ENCODE measurements around the gene ARGFX.
A peak's percentile ranks its signal among the peaks of the same experiment; 100 is the strongest.

The ARGFX gene

DNA sequence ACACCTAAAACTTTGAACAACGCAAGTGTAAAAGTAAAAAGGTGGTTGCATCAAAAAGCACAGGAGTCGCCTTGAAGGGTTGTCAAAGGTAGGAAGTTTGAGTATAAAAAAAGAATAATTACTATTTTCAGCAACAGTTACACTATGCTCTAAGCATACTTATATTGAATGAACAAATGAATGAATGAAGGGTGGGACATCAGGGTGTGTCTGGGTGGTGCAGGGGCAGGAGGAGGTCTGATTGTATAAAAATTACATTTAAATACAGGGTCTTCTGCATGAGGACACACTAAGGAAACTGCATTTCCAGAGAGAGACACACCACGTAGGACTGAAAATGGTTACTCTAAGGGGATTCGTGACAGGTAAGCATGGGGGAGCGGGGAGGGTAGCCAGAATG, at the start of gene ARGFX:
ARGFX (plus strand) TSS at position 301 of the 400 bp plus-strand sequence. CDS start 2,765 bp downstream, outside the sequence.
- H3K36me3 ChIP-seq (ENCODE audit: control insufficient read depth, insufficient read depth, low read length), result no peaks in the 10 kb centered on the region
- H3K9me3 ChIP-seq (ENCODE audit: control insufficient read depth, insufficient read depth, low read length), result no peaks in the 10 kb centered on the region
- no peak within 1 kb of the TSS for H3K9ac ChIP-seq (ENCODE audit: low read depth, low read length)
- no peaks in the 10 kb centered on the region for H3K27me3 ChIP-seq (ENCODE audit: control insufficient read depth, insufficient read depth, low read length)
- H3K4me3 ChIP-seq (ENCODE audit: low read depth, low read length), result no peak within 1 kb of the TSS
- H3K4me1 ChIP-seq (ENCODE audit: control insufficient read depth, insufficient read depth, low read length), result peaks cover 9% of the 10 kb centered on the region

DNA sequence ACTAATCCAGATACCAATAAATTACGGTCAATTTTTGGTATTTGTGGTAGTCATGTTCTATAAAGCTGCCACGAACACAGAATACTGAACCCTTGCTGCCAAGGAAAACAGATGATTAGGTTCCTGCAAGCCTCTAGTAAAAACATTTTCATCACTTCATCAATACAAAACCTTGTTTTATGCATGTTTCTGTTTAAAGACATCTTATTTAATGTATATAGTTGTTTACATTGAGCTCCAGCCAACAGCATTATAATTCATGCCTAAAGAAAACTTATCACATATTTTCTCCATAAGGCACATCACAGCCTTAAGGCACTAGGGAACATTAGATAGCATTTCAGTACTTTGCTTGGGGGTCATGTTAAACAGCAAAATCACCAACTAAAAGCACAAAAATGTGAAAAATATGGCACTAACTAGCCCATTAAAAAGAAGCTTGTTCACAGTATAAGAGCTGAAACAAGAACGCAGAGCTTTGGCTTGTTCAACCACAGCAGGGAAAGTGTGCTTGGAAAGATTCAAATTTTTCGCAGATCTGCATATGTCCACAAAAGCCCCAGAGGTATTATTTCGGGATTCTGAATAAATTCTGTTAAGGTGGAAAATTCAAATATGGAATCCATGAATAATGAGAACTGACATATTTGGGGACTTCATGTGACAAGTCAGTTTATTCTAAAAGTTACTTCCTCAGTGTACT, 49.6 kb upstream of the ARGFX start:
- no peaks in the 10 kb centered on the region for H3K9me3 ChIP-seq (ENCODE audit: control insufficient read depth, insufficient read depth, low read length)
- peaks cover 5% of the 10 kb centered on the region for H3K36me3 ChIP-seq (ENCODE audit: control insufficient read depth, insufficient read depth, low read length)
- no peak overlapping the region for H3K4me3 ChIP-seq (ENCODE audit: low read depth, low read length)
- H3K27me3 ChIP-seq (ENCODE audit: control insufficient read depth, insufficient read depth, low read length), result no peaks in the 10 kb centered on the region
- H3K4me1 ChIP-seq (ENCODE audit: control insufficient read depth, insufficient read depth, low read length), result no peaks in the 10 kb centered on the region
- no peak overlapping the region for H3K9ac ChIP-seq (ENCODE audit: low read depth, low read length)

DNA sequence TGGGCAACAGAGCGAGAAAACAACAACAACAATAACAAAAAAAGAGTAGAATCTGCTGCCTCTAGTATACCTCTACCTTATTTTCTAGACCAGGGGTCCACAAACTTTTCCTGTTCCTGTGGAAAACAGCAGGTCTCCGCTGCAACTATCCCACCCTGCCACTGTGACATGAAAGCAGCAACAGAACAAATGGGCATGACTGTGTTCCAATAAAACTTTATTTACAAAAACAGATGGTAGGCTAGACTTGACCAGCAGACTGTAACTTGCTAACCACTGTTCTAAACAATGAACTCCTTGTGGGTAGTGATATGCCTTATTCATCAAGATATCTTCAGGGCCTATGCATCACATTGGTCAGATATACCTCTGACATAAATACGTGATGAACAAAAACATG, 47.2 kb upstream of the ARGFX start:
- H3K36me3 ChIP-seq (ENCODE audit: control insufficient read depth, insufficient read depth, low read length), result peaks cover 4% of the 10 kb centered on the region
- no peaks in the 10 kb centered on the region for H3K9me3 ChIP-seq (ENCODE audit: control insufficient read depth, insufficient read depth, low read length)
- H3K4me1 ChIP-seq (ENCODE audit: control insufficient read depth, insufficient read depth, low read length), result no peaks in the 10 kb centered on the region
- no peak overlapping the region for H3K4me3 ChIP-seq (ENCODE audit: low read depth, low read length)
- H3K27me3 ChIP-seq (ENCODE audit: control insufficient read depth, insufficient read depth, low read length), result no peaks in the 10 kb centered on the region
- H3K9ac ChIP-seq (ENCODE audit: low read depth, low read length), result no peak overlapping the region

DNA sequence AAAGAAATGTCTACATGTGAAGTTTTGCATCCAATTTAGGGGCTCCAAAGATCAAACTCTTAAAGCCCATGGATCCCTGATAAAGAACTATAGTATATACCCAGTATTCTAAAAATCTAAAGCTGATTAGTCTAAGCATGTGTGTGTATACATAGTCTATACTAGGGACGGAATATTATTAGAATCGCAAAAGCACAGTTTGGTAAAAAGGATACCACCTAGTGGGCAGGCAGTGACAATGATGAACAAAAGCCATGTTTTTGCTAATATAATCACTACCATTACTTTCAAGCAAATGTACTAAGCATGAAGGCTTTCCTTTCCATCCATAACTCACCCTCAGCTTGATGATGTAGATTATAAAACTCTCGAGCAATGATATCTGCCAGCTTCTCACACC, 38.4 kb upstream of the ARGFX start:
- no peak overlapping the region for H3K9ac ChIP-seq (ENCODE audit: low read depth, low read length)
- peaks cover 16% of the 10 kb centered on the region for H3K36me3 ChIP-seq (ENCODE audit: control insufficient read depth, insufficient read depth, low read length)
- H3K4me1 ChIP-seq (ENCODE audit: control insufficient read depth, insufficient read depth, low read length), result no peaks in the 10 kb centered on the region
- no peaks in the 10 kb centered on the region for H3K9me3 ChIP-seq (ENCODE audit: control insufficient read depth, insufficient read depth, low read length)
- no peaks in the 10 kb centered on the region for H3K27me3 ChIP-seq (ENCODE audit: control insufficient read depth, insufficient read depth, low read length)
- H3K4me3 ChIP-seq (ENCODE audit: low read depth, low read length), result no peak overlapping the region

DNA sequence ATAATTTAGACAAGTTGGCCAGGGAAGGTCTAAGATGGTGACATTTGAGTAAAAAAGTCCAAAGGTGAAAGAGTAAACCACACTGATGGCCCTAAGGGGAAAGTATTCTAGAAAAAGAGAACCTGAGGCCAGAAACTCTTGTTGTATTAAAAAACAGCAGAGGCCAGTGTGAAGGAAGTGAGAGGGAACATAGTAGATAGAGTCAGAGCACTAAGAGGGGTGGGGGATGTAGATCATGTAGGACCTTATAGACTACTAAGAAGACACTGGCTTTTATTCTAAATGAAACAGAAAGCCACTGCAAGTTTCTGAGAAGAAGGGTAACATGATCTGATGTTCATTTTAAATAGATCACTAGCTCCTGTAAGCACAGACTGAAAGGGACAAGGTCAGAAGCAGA, 36.5 kb upstream of the ARGFX start:
- peaks cover 10% of the 10 kb centered on the region for H3K36me3 ChIP-seq (ENCODE audit: control insufficient read depth, insufficient read depth, low read length)
- no peaks in the 10 kb centered on the region for H3K27me3 ChIP-seq (ENCODE audit: control insufficient read depth, insufficient read depth, low read length)
- H3K4me1 ChIP-seq (ENCODE audit: control insufficient read depth, insufficient read depth, low read length), result no peaks in the 10 kb centered on the region
- H3K4me3 ChIP-seq (ENCODE audit: low read depth, low read length), result no peak overlapping the region
- H3K9me3 ChIP-seq (ENCODE audit: control insufficient read depth, insufficient read depth, low read length), result no peaks in the 10 kb centered on the region
- no peak overlapping the region for H3K9ac ChIP-seq (ENCODE audit: low read depth, low read length)

DNA sequence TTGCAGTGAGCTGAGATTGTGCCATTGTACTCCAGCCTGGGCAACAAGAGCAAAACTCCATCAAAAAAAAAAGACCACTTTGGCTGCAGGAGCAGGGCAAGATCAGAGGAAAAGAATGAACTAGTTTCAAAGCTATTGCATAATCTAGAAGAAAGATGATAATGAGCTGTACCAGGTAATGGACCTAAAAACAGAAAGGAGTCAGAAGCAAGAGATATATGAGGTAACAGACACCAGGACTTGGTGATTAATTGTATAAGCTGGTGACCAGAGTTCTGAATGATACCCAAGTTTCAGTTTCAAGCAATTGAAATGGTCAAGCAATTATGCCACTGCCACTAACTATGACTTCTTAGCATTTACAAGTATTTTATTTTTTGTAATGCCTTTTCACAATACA, 24.8 kb upstream of the ARGFX start:
- Histone ChIP-seq H3K4me3 (ENCODE audit: low read depth, low read length) (no peak overlapping the region), H3K36me3 (ENCODE audit: control insufficient read depth, insufficient read depth, low read length) (peaks cover 8% of the 10 kb centered on the region), H3K9me3 (ENCODE audit: control insufficient read depth, insufficient read depth, low read length) (no peaks in the 10 kb centered on the region)

DNA sequence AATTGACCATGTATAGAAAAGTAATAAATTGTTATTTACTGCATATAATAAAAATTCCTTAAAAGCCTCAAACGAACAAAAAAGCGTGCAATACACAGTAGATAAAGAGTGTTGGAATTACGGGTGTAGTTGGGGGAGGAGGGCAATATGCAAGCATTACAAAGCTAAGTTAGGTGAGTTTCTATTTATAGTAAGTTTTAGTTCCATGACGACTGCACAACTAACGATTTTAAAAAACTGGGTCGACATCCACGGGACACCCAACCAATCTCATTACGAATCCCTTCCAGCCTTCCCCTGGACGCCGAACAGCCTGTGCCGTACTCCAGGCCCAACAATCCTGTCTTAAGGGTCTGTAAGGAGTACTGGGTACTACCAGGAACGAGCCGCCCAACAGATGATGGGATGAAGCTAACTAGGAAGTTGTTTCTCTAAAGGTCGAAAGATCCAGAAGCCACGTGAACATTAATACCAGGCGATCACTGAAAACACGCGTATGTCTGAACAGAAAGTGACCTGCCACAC, 22.6 kb upstream of the ARGFX start:
- H3K9ac ChIP-seq (ENCODE audit: low read depth, low read length), result peak overlapping the region; percentile 67
- H3K4me1 ChIP-seq (ENCODE audit: control insufficient read depth, insufficient read depth, low read length), result no peaks in the 10 kb centered on the region
- no peaks in the 10 kb centered on the region for H3K27me3 ChIP-seq (ENCODE audit: control insufficient read depth, insufficient read depth, low read length)
- H3K4me3 ChIP-seq (ENCODE audit: low read depth, low read length), result peak overlapping the region; percentile 88
- H3K36me3 ChIP-seq (ENCODE audit: control insufficient read depth, insufficient read depth, low read length), result peaks cover 3% of the 10 kb centered on the region
- no peaks in the 10 kb centered on the region for H3K9me3 ChIP-seq (ENCODE audit: control insufficient read depth, insufficient read depth, low read length)

More for the DNA sequence above, 24.8 kb upstream of the ARGFX start:
- Histone ChIP-seq H3K9ac (ENCODE audit: low read depth, low read length) (no peak overlapping the region), H3K27me3 (ENCODE audit: control insufficient read depth, insufficient read depth, low read length) (no peaks in the 10 kb centered on the region), H3K4me1 (ENCODE audit: control insufficient read depth, insufficient read depth, low read length) (no peaks in the 10 kb centered on the region)

DNA sequence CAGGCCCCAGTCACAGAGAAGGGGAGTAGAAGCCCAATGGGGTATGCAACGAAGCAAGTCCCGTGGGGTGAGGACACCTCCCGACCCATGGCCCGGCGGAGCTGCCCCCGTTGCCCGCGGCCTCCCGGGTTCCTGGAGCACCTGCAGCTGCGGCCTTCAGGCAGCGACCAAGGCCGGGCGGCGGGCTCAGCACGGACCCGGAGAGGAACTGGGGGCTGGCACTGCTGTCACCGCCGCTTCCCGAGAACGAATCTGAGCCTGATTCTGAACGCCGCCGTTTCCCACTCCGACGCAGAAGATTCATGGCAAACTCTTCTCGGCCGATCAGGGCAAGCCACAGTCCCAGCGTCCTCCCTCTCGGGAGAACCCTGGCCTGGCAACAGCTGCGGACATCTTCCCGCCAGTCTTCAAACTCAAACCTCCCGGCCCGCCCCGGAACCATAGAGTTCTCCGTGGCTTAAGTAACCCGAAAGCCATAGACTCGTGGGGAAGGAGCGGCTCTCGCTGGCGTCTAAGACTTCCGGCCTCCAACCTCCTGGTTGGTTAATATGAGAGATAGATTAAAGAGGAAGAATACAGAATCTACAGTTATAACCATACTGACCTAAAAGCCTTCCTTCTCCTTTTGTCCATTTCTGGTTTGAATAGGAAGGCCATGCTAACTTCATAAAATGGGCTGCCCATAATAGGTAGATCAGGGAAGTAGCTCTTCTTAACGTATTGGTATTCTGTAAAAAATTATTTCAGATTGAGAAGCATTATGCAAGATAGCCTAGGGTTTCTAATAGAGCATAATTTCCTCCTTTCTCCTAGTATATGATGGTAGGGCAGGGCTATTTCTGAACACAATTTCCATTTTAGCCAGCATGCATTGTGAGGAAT, 21.9 kb upstream of the ARGFX start, which contains the start of gene POLQ:
POLQ (minus strand) TSS at position 415 of the 882 bp plus-strand sequence; CDS start at position 304, 111 bp downstream.
- Histone ChIP-seq H3K9me3 (ENCODE audit: control insufficient read depth, insufficient read depth, low read length) (no peaks in the 10 kb centered on the region), H3K9ac (ENCODE audit: low read depth, low read length) (peak within 1 kb of the TSS; percentile 67), H3K4me1 (ENCODE audit: control insufficient read depth, insufficient read depth, low read length) (no peaks in the 10 kb centered on the region), H3K4me3 (ENCODE audit: low read depth, low read length) (peak within 1 kb of the TSS; percentile 88), H3K36me3 (ENCODE audit: control insufficient read depth, insufficient read depth, low read length) (peaks cover 3% of the 10 kb centered on the region), H3K27me3 (ENCODE audit: control insufficient read depth, insufficient read depth, low read length) (no peaks in the 10 kb centered on the region)

DNA sequence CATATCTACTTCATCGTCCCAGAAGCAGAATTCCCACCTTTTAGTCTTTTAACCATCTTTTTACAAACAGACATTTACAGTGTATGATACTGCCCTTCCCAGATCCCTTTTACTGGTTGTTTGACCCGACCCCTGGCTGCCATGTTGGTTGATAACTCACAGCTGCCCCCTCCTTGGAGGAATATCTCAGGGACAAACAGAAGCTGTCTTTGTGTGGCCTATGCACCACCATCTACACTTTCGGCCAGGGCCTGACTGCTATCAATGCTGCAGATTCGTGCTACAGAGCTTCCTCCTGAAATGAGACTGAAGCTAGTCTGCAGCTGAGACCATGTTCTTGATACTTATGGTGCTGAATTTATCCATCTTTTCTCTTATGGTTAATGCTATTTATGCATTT, 15.4 kb upstream of the ARGFX start:
- Histone ChIP-seq H3K4me3 (ENCODE audit: low read depth, low read length) (no peak overlapping the region), H3K36me3 (ENCODE audit: control insufficient read depth, insufficient read depth, low read length) (no peaks in the 10 kb centered on the region), H3K4me1 (ENCODE audit: control insufficient read depth, insufficient read depth, low read length) (no peaks in the 10 kb centered on the region), H3K9me3 (ENCODE audit: control insufficient read depth, insufficient read depth, low read length) (no peaks in the 10 kb centered on the region), H3K27me3 (ENCODE audit: control insufficient read depth, insufficient read depth, low read length) (no peaks in the 10 kb centered on the region), H3K9ac (ENCODE audit: low read depth, low read length) (no peak overlapping the region)

DNA sequence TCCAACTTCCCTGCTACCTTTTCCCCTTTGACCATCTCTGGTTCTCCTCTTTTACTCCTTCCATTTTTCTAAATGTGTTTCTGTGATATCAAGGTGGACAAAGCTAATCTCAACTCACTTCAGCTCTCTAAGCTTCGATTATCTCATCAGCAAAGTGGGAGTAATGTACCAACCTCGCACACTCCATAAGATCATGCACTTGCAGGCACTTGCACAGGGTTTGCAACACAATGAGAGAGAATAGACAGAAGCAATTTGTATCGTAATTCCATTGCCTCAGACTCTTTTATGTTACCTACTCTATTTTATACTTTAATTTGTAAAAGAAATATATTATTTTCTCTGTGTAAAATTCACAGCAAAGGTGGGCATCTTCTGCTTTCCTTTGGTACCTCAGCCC, 15.0 kb upstream of the ARGFX start:
- Histone ChIP-seq H3K27me3 (ENCODE audit: control insufficient read depth, insufficient read depth, low read length) (no peaks in the 10 kb centered on the region), H3K9me3 (ENCODE audit: control insufficient read depth, insufficient read depth, low read length) (no peaks in the 10 kb centered on the region), H3K9ac (ENCODE audit: low read depth, low read length) (no peak overlapping the region)

DNA sequence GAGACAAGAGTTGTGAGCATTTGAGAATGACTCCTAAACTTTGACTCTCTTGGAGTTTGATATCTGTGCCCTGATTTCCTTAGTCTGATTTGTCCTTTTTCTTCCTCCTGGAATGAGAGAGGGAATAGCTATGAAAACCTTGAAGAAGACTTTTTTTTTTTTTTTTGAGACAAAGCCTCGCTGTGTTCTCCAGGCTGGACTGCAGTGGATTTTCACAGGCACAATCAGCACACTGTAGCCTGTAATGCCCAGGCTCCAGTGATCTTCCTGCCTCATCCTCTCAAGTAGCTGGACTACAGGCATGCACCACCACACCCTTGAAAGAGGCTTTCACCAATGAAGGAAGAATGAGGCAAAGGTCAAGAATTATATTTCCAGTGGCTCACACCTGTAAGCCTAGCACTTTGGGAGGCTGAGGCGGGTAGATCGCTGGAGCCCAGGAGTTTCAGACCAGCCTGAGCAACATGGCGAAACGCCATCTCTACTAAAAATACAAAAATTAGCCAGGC, 10.3 kb upstream of the ARGFX start:
- H3K9ac ChIP-seq (ENCODE audit: low read depth, low read length), result no peak overlapping the region
- no peaks in the 10 kb centered on the region for H3K36me3 ChIP-seq (ENCODE audit: control insufficient read depth, insufficient read depth, low read length)
- H3K9me3 ChIP-seq (ENCODE audit: control insufficient read depth, insufficient read depth, low read length), result no peaks in the 10 kb centered on the region
- H3K27me3 ChIP-seq (ENCODE audit: control insufficient read depth, insufficient read depth, low read length), result no peaks in the 10 kb centered on the region
- H3K4me3 ChIP-seq (ENCODE audit: low read depth, low read length), result no peak overlapping the region
- H3K4me1 ChIP-seq (ENCODE audit: control insufficient read depth, insufficient read depth, low read length), result peaks cover 5% of the 10 kb centered on the region

More for the DNA sequence above, 15.0 kb upstream of the ARGFX start:
- H3K4me1 ChIP-seq (ENCODE audit: control insufficient read depth, insufficient read depth, low read length), result no peaks in the 10 kb centered on the region
- H3K4me3 ChIP-seq (ENCODE audit: low read depth, low read length), result no peak overlapping the region
- no peaks in the 10 kb centered on the region for H3K36me3 ChIP-seq (ENCODE audit: control insufficient read depth, insufficient read depth, low read length)

Measured in iPS-15b (cell line).